ENCODE data around the gene LUZP2. TPM values are rescaled to one million over a fixed set of nuclear protein-coding genes. Genes with fewer than 3 reads are reported as not detected.

The LUZP2 gene
- total and polyA plus RNA-seq, 2 of the 8 experiments (the other 6 are each of a cell fraction or from before 2014, with no cell fraction given) = 0.79 to 1.5 TPM

DNA sequence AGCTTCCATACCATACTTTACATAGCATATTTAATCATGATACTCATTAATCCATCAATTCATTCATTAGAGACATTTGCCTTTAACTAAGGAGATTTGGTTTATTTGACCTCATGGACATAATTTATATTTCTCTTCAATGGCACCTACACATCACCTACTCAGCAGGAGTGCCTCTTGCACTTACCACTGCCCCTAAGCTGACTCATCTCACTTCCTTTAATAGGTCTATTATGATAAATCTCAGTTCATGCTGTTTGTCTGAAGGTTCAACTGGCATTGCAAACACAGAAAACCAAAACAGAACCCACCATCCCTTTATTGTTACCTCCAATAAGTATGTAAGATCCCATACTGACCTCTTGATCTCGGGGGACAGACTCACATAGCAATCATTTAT is 186.7 kb downstream of the LUZP2 start (continued):
- TF ChIP-seq SIN3A (conservative IDR thresholded peaks at IDR 0.05 in 1 of 2, IDR thresholded peaks at IDR 0.05 in 1 of 2; ENCODE audit: low read depth in 1 of 2, low read length in 2 of 2) (no peak), GABPA (IDR thresholded peaks at IDR 0.05; ENCODE audit: borderline replicate concordance, insufficient read depth, low read length) (no peak), NRF1 (IDR thresholded peaks at IDR 0.05; ENCODE audit: low read depth, low read length) (no peak), HDAC2 (IDR thresholded peaks at IDR 0.05; ENCODE audit: borderline replicate concordance in 1 of 2, low read depth in 2 of 2, low read length in 2 of 2) (no peak)

Data from H1 (cell line).